IMR-90 (cell line): ENCODE results near the gene KRT86.

Experiments used
- POLR2A ChIP-seq: IDR thresholded peaks from 2 replicates; pipeline ENCODE4 v1.6.1; 2012; ENCODE audit warnings: mild to moderate bottlenecking, low read depth, low read length
- TF ChIP-seq, protein P1 (sequence below): conservative IDR thresholded peaks from 2 replicates; pipeline ENCODE4 v1.5.1; 2012; ENCODE audit warnings: mild to moderate bottlenecking, low read depth, low read length, improper control_type of control experiment

DNA sequence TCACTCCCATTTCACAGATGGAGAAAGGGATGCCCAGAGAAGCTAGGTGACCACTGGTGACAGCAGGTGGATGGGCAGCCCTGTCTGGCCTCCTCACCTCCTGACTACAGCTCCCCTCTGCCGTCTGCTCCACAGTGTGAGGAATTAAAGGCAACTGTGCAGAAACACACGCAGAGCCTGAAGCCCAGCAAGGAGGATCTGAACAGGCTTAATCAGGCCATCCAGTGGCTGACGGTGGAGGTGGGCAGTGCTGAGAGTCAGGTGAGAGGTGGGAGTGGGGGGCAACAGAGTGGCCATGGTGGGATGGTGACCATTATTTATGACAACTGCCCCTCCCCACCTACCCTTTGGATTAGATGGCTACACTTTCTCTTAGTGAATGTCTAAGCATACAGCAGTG lies 1.2 kb downstream of the KRT86 start:
- TF ChIP-seq POLR2A: no peak
- TF ChIP-seq, protein P1, sequence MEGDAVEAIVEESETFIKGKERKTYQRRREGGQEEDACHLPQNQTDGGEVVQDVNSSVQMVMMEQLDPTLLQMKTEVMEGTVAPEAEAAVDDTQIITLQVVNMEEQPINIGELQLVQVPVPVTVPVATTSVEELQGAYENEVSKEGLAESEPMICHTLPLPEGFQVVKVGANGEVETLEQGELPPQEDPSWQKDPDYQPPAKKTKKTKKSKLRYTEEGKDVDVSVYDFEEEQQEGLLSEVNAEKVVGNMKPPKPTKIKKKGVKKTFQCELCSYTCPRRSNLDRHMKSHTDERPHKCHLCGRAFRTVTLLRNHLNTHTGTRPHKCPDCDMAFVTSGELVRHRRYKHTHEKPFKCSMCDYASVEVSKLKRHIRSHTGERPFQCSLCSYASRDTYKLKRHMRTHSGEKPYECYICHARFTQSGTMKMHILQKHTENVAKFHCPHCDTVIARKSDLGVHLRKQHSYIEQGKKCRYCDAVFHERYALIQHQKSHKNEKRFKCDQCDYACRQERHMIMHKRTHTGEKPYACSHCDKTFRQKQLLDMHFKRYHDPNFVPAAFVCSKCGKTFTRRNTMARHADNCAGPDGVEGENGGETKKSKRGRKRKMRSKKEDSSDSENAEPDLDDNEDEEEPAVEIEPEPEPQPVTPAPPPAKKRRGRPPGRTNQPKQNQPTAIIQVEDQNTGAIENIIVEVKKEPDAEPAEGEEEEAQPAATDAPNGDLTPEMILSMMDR: no peak
